Right lung (tissue), 5 donors: ENCODE measurements around the gene CCDC106. TPM values are rescaled to one million over a fixed set of nuclear protein-coding genes. Genes with fewer than 3 reads are reported as not detected.

Experiments
- DNase-seq, 2 donors: peaks; one replicate each; pipeline ENCODE4 v3.0.0-alpha.2; 2013
- polyA plus RNA-seq, 5 donors: library from polyadenylated mRNA; unstranded; fragments of 120-200 nt; gene quantifications; one replicate each; pipeline versions ENCODE4 v1.2.1 to v1.2.3, GENCODE V29; 2013; ENCODE audit warnings: inconsistent platforms in 1 of 5, low replicate concordance in 1 of 5; ENCODE audit not compliant: insufficient read length in 5 of 5, insufficient read depth in 1 of 5

CCDC106 gene
- polyA plus RNA-seq, 5 donors: 11.2 to 19.3 (median 13.7) TPM

- DNase-seq: no peak
Observed at GRCh38 chr19:55613396-55613795, 34.6 kb upstream of the CCDC106 start.

GRCh38 chr19:55613930-55614710 is 33.9 kb upstream of the CCDC106 start:
- no peak for DNase-seq

- DNase-seq: no peak
Observed at GRCh38 chr19:55614711-55615542, 33.1 kb upstream of the CCDC106 start.

GRCh38 chr19:55615543-55616394 is 32.2 kb upstream of the CCDC106 start:
- DNase-seq: no peak

- no peak for DNase-seq
Observed at GRCh38 chr19:55616395-55616875, 31.6 kb upstream of the CCDC106 start.

- no peak for DNase-seq
Observed at GRCh38 chr19:55617426-55617825, 30.6 kb upstream of the CCDC106 start.

DNA sequence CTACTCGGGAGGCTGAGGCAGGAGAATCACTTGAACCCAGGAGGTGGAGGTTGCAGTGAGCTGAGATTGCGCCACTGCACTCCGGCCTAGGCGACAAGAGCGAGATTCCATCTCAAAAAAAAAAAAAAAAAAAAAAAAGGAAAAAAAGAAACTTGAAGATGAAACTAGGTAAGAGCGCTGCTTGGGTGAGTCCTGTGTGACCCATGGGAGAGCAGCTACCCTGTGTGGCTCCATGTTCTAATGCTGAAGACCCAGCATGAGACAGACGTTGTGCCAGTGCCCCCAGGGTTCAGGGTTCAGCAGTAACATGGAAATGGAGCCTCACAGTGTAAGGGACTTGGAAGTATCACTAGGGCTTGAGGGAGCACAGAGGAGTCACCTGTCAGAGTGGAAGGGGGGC is 29.6 kb upstream of the CCDC106 start:
- no peak for DNase-seq

- DNase-seq: peak in 1 of 2 donors; percentile 60
Observed at GRCh38 chr19:55619286-55619685, 28.7 kb upstream of the CCDC106 start.

GRCh38 chr19:55620410-55621204 is 27.4 kb upstream of the CCDC106 start:
- no peak for DNase-seq

DNA sequence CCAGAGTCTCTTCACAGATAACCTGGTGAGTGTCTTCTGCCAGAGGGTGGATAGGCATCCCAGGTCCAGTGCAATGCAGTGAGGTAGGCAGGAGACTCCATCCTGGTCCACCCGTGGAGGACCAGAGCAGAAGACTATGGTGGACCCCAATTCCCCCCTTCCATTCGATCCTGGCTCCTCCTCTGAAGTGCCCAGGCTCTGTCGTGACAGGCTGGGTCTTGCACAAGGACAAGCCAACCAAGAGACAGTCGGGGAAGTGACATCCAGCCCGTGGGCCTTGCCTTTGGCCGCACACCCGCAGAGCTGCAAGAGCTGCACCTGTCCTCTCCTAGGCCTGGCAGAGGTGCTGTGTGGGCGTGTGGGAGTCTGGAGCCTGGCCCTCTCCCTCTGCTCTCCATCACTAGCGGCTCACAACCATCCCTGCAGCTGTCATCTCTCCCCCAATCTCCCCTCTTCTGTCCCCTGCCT is 26.8 kb upstream of the CCDC106 start:
- DNase-seq: no peak

DNA sequence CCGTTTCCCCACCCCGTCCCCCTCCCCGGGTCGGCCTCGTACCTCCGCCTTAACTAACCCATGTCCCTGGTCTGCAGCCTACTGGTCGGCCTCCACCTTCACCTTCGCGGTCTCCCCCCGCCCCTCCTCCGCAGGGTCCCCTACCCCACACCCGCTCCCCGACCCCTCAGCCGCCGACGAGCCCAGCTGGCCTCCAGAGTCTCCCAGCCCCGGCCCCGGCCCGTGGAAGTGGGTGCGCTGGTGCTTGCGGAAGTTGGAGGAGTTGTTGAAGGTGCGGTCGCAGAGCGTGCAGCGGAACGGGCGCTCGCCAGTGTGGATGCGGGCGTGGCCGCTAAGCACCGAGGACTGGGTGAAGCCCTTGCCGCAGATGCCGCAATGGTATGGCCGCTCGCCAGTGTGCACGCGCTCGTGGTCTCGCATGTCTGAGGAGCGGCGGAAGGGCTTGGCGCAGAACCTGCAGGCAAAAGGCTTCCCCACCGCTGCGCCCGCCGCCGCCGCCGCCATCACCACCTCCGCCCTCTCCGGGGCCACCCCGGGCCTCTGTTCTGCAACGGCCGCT is 26.3 kb upstream of the CCDC106 start:
- no peak for DNase-seq

GRCh38 chr19:55622242-55622969 is 25.6 kb upstream of the CCDC106 start:
- DNase-seq: no peak

DNA sequence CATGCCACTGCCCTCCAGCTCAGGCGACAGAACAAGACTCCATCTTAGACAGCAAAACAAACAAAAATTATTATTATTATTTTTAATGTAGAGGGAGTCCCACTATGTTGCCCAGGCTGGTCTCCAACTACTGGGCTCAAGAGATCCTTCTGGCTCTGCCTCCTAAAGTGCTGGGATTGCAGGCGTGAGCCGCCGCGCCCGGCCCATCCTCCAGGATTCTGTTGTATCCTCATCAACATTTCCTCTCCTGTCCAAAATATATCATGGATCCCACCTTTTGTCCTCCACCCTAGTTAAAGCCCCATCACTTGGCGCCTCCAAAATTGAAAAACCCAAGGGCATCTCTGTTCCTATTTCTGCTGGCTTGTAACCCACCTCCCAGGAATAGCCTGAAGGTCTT is 24.9 kb upstream of the CCDC106 start:
- no peak for DNase-seq

- no peak for DNase-seq
Observed at GRCh38 chr19:55623561-55623960, 24.5 kb upstream of the CCDC106 start.

- DNase-seq: peak; percentile 94 to 95
Observed at GRCh38 chr19:55624109-55625003, 23.7 kb upstream of the CCDC106 start, which contains the start of gene ZNF784. Gene ZNF784, minus strand, starts transcription at chr19:55624566. Its CDS starts 5 bp downstream, at chr19:55624561.

GRCh38 chr19:55625004-55625326 is 23.0 kb upstream of the CCDC106 start:
- DNase-seq: no peak

DNA sequence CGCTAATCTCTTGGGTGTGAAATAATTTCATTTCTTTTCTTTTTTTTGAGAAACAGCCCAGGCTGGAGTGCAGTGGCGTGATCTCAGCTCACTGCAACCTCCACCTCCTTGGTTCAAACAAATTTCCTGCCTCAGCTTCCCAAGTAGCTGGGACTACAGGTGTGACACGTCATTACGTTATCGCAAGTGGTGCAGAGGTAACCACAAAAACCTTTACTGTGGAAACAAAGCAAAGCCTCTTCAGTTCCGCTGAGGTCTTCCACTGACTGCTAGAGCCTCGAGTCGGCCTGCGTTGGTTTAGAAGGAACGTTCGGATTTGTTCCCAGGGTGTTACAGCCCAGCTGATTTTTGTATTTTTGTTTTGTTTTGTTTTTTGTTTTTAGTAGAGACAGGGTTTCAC is 21.7 kb upstream of the CCDC106 start:
- no peak for DNase-seq

- peak; percentile 71 to 86 for DNase-seq
Observed at GRCh38 chr19:55632463-55632834, 15.6 kb upstream of the CCDC106 start.

DNA sequence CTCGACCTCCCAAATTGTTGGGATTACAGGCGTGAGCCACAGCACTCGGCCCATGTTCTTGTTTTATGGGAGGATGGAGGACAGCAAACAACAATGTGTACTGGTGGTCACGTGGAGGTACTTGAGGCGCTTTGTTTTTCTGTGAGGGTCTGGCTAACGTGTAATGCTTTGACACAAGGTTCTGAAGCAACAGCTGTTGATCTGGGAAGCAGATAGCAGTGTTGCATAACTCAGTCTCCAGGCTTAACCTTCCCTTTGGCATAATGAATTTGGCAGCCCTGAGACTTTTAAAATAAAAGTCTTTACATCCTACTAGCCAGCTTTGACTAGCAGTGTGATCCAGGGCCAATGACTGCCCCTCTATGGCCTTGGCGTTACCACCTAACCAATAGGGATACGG is 14.2 kb upstream of the CCDC106 start:
- DNase-seq: no peak
